ENCODE measurements around the gene COX7A1.
"Not testable (repeated sequence)": the region's sequence is repeated elsewhere in the genome, so short reads cannot be mapped to it uniquely, and the experiment has no call there.

Gene COX7A1

DNA sequence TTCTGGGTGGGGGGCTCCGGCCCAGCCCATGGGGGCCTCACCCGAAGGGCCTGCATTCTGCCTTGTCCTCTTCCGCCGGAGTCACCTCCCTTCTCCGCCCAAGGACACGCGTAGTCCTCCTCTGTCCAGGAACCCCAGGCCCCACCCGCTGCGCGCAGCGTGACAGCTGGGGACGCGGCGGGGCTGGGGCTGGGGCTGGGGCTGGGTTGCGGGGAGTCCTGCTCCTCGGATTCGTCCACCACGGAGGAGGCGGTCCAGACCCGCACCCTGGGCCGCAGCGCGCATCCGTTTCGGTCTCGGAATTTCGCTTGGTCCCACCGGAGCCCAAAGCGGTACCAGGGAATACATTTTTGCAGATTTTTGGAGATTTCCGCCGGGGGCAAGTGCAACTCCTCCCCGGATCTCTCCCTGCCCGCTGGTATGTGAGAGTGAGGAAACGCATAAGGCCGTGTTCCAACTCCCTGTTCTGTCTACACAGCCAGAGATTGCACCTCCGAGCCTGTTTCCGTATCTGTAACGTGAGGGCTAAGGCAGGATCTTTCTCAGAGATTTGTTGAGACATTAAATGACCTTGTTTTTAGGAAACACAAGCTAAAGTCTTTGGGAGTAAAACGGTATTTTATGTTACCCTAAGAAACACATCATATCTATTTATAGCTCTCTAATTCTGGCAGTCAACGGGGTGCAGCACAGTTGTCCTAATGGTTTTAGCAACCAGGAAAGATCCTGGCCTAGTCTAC is at the start of gene COX7A1:
TSS of gene COX7A1 (minus strand) at position 96 of the 740 bp plus-strand sequence. CDS start at position 56, 40 bp downstream.
- DNase-seq = peak in 1 of 2 experiments; percentile 31

DNA sequence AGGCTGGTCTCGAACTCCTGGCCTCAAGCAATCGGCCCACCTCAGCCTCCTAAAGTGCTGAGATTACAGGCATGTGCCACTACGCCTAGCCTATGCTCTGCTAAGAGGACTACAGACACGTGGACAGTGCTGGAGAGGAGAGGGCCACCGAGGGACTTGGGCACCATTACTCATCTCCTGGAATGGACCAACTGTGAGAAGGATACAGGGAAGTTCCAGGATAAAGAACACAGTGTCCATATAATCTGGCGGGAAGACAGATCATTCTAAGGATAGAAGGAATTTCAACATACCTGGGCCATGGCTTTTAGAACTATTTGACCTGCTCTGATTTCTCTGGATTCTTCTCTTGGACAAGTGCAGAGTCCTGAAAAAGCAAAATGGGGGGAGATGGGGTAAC is 49.4 kb upstream of the COX7A1 start:
- no peak for DNase-seq

DNA sequence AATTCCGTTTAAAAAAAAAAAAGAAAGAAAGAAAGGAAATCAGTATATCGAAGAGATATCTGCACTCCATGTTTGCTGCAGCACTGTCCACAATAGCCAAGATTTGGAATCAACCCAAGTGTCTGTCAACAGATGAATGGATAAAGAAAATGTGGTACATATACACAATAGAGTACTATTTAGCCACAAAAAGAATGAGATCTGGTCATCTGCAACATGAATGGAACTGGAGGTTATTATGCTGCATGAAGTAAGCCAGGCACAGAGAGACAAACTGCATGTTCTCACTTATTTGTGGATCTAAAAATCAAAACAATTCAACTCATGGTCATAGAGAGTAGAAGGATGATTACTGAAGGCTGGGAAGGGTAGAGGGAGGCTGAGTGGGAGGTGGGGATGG is 45.9 kb upstream of the COX7A1 start:
- no peak for DNase-seq

DNA sequence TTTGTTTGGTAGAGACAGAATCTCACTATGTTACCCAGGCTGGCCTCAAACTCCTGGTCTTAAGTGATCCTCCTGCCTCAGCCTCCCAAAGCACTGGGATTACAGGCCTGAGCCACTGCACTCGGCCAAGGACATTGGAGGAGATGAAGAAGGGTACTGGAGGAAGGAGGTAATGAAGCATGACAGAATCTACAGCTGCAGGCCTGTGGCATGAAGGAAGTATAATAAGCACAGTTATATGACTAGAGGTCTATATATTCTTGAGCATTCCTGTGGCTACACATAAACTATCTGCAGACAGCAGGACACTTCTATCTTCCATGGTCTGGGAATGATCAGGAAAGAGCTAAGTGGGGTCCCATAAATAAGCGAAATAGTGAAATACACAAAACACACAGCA is 44.0 kb upstream of the COX7A1 start:
- DNase-seq = no peak

DNA sequence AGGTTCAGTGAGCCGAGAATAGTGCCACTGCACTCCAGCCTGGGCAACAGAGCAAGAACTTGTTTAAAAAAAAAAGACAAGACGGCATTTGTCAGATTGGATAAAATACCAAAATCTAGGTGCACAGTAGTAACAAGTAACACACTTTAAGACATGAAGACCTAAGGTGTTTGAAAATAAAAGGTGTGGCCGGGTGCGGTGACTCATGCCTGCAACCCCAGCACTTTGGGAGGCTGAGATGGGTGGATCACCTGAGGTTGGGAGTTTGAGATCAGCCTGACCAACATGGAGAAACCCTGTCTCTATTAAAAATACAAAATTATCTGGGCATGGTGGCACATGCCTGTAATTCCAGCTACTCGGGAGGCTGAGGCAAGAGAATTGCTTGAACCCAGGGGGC is 34.5 kb upstream of the COX7A1 start:
- not testable (repeated sequence) for DNase-seq

DNA sequence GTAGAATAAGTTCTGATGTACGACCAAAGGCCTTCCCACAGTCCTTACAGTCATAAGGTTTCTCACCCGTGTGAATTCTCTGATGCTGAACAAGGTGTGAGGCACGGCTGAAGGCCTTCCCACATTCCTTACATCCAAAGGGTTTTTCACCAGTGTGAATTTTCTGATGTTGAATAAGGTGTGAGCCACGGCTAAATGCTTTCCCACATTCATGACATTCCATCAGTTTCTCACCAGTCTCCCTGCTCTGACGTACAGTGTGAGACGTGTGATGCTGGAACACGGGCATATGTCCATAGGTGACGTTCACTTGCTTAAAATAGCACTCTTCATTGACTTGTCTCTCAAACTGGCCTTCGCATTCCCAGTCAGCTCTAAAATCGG is 31.0 kb upstream of the COX7A1 start:
- DNase-seq = no peak

DNA sequence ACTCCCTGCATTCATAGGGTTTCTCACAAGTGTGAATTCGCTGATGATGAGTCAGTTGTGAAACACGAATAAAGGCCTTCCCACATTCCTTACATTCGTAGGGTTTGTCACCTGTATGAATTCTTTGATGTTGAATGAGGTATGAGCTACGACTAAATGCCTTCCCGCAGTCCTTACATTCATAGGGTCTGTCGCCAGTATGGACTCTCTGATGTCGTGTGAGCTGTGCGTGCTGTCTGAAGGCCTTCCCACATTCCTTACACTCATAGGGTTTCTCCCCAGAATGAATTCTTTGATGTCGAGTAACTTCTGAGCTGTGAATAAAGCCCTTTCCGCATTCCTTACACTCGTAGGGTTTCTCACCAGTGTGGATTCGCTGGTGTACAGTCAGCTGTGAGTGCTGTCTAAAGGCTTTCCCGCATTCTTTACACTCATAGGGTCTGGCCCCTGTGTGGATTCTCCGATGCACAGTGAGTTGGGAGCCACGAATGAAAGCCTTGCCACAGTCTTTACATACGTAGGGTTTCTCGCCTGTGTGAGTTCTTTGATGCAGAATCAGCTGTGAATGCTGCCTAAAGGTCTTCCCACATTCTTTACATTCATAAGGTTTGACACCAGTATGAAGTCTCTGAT is 30.5 kb upstream of the COX7A1 start:
- DNase-seq = no peak

DNA sequence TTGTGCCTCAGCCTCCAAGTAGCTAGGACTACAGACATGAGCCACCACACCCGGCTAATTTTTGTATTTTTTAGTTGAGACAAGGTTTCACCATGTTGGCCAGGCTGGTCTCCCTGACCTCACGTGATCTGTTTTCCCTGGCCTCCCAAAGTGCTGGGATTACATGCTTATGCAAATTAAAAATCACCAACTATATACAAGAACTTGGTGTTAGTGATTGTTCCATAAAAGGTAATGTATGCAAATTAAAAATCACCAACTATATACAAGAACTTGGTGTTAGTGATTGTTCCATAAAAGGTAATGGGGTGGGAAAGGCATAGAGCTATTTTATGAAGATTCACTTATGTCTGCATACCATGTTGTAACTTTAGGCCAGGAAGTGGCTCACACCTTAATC is 26.8 kb upstream of the COX7A1 start:
- not testable (repeated sequence) for DNase-seq

DNA sequence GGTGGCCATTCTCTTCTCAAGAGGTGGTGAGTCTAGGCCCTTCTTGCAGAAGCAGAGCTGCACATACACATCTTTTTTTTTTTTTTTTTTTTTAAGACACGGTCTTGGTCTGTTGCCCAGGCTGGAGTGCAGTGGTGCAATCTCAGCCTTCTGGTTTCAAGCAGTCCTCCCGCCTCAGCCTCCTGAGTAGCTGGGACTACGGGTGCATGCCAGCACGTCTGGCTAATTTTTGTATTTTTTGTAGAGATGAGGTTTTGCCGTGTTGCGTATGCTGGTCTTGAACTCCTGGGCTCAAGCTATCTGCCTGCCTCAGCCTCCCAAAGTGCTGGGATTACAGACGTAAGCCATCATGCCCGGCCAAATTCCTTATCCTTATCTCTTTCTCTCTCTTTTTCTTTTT is 21.6 kb upstream of the COX7A1 start:
- DNase-seq = not testable (repeated sequence)

DNA sequence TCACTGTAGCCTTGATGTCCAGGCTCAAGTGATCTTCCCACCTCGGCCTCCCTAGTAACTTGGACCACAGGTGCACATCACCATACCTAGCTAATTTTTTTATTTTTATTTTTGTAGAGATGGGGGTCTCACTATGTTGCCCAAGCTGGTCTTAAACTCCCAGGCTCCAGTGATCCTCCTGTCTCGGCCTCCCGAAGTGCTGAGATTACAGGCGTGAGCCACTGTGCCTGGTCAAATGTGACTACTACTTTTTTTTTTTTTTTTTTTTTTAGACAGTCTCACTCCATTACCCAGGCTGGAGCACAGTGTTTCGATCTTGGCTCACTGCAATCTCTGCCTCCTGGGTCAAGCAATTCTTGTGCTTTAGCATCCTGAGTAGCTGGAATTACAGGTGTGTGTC is 20.6 kb upstream of the COX7A1 start:
- no peak for DNase-seq

DNA sequence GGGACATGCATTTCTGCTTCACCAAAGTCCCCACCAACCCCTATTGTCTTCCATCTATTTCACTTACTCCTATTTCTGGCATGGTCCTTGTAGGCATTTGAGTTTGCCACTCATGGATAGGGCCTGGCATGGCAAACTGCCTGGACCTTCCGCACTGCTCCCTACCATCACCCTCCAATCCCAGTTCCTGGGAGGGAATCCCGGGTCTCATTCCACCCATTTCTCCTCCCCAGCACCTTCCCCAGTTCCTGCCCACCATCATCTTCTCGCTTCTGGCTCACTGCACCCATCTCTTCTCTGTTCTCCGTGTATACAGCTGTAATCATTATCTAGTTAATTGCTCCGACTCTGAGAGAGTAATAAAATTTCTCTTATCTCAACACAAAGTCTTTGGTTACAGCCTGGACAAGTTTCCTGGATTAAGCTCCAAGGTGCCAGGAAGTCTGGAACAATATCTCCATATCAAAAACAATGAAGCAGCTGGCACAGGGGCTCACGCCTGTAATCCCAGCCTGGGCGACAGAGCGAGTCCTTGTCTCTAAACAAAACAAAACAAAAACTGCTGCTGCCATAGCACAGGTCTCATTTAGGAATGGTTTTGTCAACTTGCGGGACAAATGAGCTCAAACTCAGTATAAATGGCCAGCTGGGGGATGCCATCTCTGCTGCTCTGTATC is 17.0 kb upstream of the COX7A1 start:
- DNase-seq = no peak

DNA sequence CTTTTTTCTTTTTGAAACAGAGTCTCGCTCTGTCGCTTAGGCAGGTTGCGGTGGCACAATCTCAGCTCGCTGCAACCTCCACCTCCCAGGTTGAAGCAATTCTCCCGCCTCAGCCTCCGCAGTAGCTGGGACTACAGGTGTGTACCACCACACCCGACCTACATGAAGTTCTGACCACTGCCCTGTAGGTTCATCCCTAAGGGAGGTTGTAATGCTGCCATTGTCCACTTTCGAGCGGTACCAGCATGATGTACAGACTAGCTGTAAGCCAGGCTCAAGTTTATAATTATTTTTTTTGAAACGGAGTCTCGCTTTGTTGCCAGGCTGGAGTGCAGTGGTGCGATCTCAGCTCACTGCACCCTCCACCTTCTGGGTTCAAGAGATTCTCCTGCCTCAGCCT is 11.6 kb upstream of the COX7A1 start:
- DNase-seq = no peak

DNA sequence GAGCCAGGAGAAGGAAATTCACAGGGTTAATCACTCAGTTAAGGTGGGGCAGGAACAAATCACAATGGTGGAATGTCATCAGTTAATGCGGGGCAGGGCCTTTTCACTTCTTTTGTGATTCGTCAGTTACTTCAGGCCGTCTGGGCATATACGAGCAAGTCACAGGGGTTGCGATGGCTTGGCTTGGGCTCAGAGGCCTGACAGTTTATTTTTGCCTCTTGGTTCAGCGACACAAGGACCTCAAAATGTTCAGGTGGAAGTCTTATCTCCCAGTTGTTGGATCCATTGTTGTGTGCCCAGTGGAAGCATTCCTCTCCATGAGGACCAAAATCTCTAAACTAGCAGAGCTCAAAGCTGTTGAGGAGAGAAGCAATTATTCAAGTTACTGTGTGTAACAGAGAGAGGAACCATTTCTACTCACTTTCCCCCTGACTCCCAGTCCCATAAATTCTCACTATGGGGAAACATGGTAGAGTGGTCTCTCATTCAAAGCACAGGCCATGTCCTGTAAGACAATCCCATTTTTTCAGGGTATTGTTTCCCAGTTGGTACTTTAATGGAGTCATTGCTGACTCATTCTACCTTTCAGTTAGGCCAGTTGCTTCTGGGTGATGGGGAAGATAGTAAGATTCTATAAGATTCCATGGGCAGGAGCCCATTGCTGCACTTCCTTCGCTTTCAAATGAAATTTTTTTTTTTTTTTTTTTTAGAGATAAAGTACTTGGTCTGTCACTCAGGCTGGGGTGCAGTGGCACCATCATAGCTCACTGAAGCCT is 8.8 kb upstream of the COX7A1 start:
- DNase-seq = no peak

DNA sequence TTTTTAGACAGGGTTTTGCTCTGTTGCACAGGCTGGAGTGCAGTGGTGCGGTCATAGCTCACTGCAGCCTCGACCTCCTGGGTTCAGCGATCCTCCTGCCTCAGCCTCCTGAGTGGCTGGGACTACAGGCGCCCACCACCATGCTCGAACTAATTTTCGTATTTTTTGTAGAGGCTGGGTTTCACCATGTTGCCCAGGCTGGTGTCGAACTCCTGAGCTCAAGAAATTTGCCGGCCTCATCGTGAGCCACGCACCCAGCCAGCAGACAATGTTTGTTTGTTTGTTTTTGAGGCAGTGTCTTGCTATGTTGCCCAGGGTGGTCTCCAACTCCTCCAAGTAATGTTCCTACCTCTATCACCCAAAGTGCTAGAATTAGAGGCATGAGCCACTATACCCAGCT is 879 bp upstream of the COX7A1 start:
- no peak for DNase-seq

DNA sequence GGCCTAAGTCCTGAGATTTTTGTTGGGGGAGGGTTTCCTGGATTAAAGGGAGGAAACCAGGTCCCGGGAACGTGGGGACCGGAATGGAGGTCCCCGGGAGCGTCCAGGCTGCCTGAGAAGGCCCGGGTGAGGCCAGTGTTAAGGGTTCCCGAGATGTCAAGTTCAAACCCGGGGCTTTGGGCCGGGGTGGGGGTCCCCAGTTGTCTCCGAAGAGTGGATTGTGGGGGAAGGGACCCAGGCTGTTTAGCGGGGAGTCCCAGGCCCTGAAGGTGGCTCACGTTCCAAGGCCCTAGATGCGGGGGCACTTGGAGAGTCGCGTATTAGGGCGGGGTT is 262 bp downstream of the COX7A1 start:
- DNase-seq = no peak

DNA sequence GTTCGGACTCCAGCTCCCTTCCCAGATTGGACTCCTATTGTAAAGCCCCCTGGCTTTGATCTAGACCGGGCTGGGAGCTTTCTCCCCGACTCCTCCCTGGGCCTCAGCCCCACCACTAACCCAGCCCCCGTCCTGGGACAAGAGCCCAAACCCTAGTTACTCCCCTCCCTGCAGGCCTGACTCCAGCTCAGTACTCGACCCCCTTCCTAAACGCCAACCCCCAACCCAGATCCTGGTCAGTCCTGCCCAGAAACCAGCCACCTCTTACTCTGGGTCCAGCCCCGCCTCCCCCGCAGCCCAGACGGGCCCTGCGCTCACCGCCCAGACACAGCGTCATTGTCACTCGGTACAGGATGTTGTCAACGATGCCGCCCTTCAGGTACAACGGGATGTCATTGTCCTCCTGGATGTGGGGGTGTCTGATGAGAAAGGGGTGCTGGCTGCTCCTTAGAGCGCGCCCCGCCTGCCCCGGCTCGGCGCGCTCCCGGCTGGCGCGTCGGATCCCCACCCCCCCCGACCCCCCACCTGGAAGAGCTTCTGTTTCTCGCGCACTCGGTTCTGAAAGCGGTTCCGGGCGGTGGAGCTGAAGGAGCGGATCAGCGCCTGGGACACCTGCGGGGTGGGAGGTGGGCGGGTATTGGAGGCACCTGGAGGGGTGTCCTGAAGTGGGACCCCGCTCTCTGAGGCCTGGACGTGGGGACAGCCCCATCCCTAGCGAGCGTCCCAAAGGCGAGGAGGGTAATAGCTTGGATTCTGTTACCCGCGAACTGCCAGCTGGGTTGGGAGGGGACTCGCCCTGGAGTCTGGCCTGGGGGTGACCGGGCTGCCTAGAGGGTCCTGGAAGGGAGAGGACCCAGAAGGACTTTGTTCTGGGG is 866 bp downstream of the COX7A1 start:
- no peak for DNase-seq

DNA sequence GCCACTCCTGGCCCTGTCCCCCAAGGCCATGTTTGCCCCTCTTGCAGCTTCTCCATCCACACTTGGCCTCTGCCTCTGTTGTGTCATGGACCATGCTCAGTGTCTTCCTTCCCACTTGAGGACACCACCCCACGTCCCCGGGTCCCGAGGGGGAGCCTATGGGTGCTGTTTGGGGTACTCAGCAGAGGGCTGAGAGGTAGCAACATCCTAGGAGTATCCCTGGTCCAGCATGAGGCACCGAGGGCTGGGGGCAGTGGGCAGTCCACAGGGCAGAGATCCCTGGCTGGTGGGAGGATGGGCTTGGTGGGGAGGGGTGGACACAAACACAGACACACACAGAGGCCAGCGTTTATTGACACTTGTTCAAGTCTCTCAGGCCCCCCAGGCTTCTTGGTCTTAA is 1.7 kb downstream of the COX7A1 start:
- DNase-seq = no peak

DNA sequence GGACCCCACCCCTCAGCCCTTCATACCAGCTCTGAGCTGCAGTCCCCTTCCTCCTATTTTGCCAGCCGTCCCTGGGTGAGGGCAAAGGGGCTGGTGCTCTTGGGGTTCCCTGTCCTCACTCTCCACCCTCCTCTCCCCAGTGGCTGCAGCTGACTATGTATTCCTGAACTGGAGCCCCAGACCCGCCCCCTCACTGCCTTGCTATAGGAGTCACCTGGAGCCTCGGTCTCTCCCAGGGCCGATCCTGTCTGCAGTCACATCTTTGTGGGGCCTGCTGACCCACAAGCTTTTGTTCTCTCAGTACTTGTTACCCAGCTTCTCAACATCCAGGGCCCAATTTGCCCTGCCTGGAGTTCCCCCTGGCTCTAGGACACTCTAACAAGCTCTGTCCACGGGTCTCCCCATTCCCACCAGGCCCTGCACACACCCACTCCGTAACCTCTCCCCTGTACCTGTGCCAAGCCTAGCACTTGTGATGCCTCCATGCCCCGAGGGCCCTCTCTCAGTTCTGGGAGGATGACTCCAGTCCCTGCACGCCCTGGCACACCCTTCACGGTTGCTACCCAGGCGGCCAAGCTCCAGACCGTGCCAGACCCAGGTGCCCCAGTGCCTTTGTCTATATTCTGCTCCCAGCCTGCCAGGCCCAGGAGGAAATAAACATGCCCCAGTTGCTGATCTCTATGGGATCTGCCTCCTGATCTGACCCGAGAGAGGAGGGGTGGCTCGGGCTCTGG is 2.4 kb downstream of the COX7A1 start:
- no peak for DNase-seq

DNA sequence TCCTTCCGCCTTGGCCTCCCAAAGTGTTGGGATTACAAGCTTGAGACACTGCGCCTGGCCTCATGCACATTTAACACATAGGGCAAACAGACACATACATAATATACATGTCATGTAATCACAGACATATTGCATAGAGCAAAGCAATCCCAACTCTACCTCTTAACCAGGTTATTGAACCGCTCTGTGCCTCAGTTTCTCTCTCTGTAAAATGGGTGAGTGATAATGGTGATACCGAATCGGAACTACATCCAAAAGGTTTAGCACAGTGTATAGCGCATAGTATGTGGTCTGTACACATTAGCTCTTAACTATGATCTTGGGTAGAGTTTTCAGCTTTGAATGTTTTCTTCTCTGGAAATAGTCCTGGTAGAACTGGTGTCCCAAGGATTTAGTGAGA is 7.6 kb downstream of the COX7A1 start:
- DNase-seq = no peak

DNA sequence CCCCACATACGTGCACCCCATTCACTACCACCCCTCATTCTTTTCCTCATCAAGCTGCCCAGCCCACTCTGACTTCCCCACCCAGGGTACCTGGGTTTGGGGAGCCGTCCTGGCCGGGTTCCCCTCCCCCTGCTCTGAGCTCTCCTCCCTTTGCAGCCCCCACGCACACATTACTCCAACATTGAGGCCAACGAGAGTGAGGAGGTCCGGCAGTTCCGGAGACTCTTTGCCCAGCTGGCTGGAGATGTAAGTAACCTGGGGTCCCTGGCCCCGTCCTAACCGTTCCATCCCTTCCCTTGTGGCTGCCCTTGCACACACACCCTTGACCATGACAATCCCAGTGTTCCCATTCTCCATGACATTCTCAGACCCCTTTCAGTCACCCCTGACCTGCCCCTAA is 9.8 kb downstream of the COX7A1 start:
- no peak for DNase-seq

DNA sequence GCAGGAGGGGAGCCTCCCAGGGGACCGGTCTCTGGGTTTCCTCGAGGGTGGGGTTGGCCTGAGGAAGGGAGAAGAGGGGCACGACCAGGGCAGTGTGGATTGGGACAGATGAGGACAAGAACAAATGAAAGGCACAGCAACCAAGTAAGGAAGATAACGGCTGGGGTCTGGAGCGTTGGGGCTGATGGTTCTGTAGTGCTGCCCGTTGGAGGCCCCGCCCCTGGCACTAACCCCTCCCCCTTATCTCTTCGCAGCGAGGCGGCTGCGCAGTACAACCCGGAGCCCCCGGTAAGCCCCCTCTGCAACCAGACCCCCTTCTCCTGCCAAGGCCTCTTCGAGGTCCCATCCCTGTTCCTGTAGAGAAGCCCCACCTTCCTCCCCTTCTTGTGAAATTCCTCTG is 10.2 kb downstream of the COX7A1 start:
- DNase-seq = no peak
